Aorta (tissue), 5 donors: Measurements from ENCODE around the gene ZNF423. TPM values are rescaled to one million over a fixed set of nuclear protein-coding genes. Genes with fewer than 3 reads are reported as not detected.

ENCODE experiments used
- ATAC-seq: fragments of 200-7000 bp; cut with Tn5 transposase; one replicate; pipeline ENCODE4 v1.9.1; 2022; ENCODE audit warnings: moderate library complexity; ENCODE audit not compliant: low FRiP score
- DNase-seq, 2 donors: peaks; one replicate each; pipeline ENCODE4 v3.0.0-alpha.2; 2020
- H3K27ac ChIP-seq, 2 donors: one replicate each; pipeline ENCODE4 v1.5.1; 2013; ENCODE audit warnings: low read length in 2 of 2, mild to moderate bottlenecking in 2 of 2, moderate library complexity in 2 of 2, control low read depth in 1 of 2, inconsistent platforms in 1 of 2, low read depth in 1 of 2
- H3K27me3 ChIP-seq, 2 donors: one replicate each; pipeline ENCODE4 v1.6.1; 2013; ENCODE audit warnings: control low read depth in 1 of 2, low read length in 1 of 2, mild to moderate bottlenecking in 1 of 2, moderate library complexity in 1 of 2; ENCODE audit not compliant: insufficient read depth in 2 of 2, control insufficient read depth in 1 of 2
- H3K36me3 ChIP-seq, 2 donors: one replicate each; pipeline ENCODE4 v1.6.1; 2013; ENCODE audit warnings: control low read depth in 1 of 2, low read length in 1 of 2, mild to moderate bottlenecking in 1 of 2; ENCODE audit not compliant: insufficient read depth in 2 of 2, control insufficient read depth in 1 of 2
- H3K4me1 ChIP-seq, 2 donors: one replicate each; pipeline ENCODE4 v1.6.1; 2013; ENCODE audit warnings: low read length in 2 of 2, control low read depth in 1 of 2, mild to moderate bottlenecking in 1 of 2, moderate library complexity in 1 of 2; ENCODE audit not compliant: insufficient read depth in 2 of 2, control insufficient read depth in 1 of 2
- H3K4me3 ChIP-seq, 2 donors: one replicate each; pipeline ENCODE4 v1.5.1; 2013; ENCODE audit warnings: low read length in 2 of 2, control low read depth in 1 of 2, mild to moderate bottlenecking in 1 of 2
- H3K9me3 ChIP-seq: one replicate; pipeline ENCODE4 v1.6.1; 2013; ENCODE audit warnings: mild to moderate bottlenecking, low read length; ENCODE audit not compliant: control insufficient read depth
- WGBS, 2 donors: extraction: QIAGEN DNeasy Blood & Tissue Kit; methylation state at CpG; one replicate each; pipeline ENCODE4 v1.1.7; 2013; 5-methylcytosine and 5-hydroxymethylcytosine counted together
- intact Hi-C, 2 donors: fragments of 100-400 bp; cut with DNase I; formaldehyde crosslinking; loops; one replicate each; pipeline versions ENCODE4 v1.14.2 to v1.15.0; 2022
- polyA plus RNA-seq, 2 donors: library from polyadenylated mRNA; stranded (reverse); fragments of 200-250 nt; gene quantifications; one replicate each; pipeline ENCODE4 v1.2.3, GENCODE V29; 2013
- total RNA-seq, 2 donors: library from RNA; stranded (reverse); fragmentation: NEBNext Ultra II Directional; extraction: Animal tissue kit (Norgen Biotek cat#: 25700); gene quantifications; one replicate each; pipeline ENCODE4 v1.2.1, GENCODE V29; 2021
- donor health status: healthy with polysubstance abuse.
- donor health status: Bipolar disorder and iron deficiency.
- donor health status: DM: no; HTN: no; CAD: no.
- donor health status: DM: no; HTN: no; CAD: no.
- donor health status: DM: yes; HTN: yes; CAD: no.

Gene ZNF423
- total and polyA plus RNA-seq, 4 donors, result 3.1 to 43.1 (median 10.0) TPM

GRCh38 chr16:49799172-49799571 is 56.7 kb downstream of the ZNF423 start:
- no peak overlapping the region for H3K27ac ChIP-seq
- no peak for ATAC-seq
- H3K27me3 ChIP-seq, result no peaks in the 10 kb centered on the region
- no peaks in the 10 kb centered on the region for H3K4me1 ChIP-seq
- intact Hi-C loops, result no loop called here
- WGBS, 2 donors, result 64 to 74% methylated on average over 4 of the region's 4 CpGs
- H3K9me3 ChIP-seq, result no peaks in the 10 kb centered on the region
- no peak for DNase-seq
- H3K4me3 ChIP-seq, result no peak overlapping the region
- H3K36me3 ChIP-seq, result no peaks in the 10 kb centered on the region

- H3K9me3 ChIP-seq, result no peaks in the 10 kb centered on the region
- no peak for DNase-seq
- no peak overlapping the region for H3K27ac ChIP-seq
- H3K4me1 ChIP-seq, result no peaks in the 10 kb centered on the region
- H3K27me3 ChIP-seq, result no peaks in the 10 kb centered on the region
- H3K4me3 ChIP-seq, result no peak overlapping the region
- intact Hi-C loops, result no loop called here
- no peak for ATAC-seq
- no peaks in the 10 kb centered on the region for H3K36me3 ChIP-seq
- WGBS, 2 donors, result 97% methylated on average over 8 of the region's 8 CpGs
Observed at GRCh38 chr16:49795513-49795912, 60.4 kb downstream of the ZNF423 start.

- H3K4me1 ChIP-seq, result peaks cover 0 to 3% of the 10 kb centered on the region in 2 donors
- H3K27me3 ChIP-seq, result no peaks in the 10 kb centered on the region
- no peak overlapping the region for H3K27ac ChIP-seq
- ATAC-seq (no peak), DNase-seq (no peak)
- H3K9me3 ChIP-seq, result no peaks in the 10 kb centered on the region
- 94 to 96% methylated on average over 10 to 11 of the region's 11 CpGs for WGBS, 2 donors
- intact Hi-C loops, result no loop called here
- H3K4me3 ChIP-seq, result no peak overlapping the region
- no peaks in the 10 kb centered on the region for H3K36me3 ChIP-seq
Observed at GRCh38 chr16:49793244-49793643, 62.7 kb downstream of the ZNF423 start.

GRCh38 chr16:49789616-49790015 is 66.3 kb downstream of the ZNF423 start:
- no peak for DNase-seq
- WGBS, 2 donors, result 94 to 100% methylated on average over 4 of the region's 4 CpGs
- Histone ChIP-seq H3K4me3 (no peak overlapping the region), H3K9me3 (no peaks in the 10 kb centered on the region), H3K4me1 (peaks cover 0 to 3% of the 10 kb centered on the region in 2 donors), H3K27me3 (no peaks in the 10 kb centered on the region), H3K27ac (peak overlapping the region; percentile 72 to 93), H3K36me3 (no peaks in the 10 kb centered on the region)
- intact Hi-C loops, result loop anchor here (2.0 to 5.0 kb wide), 2 partner anchors 43 to 65 kb away; no protein-coding TSS in a partner anchor
- ATAC-seq, result no peak

GRCh38 chr16:49788986-49789385 is 66.9 kb downstream of the ZNF423 start:
- Histone ChIP-seq H3K4me3 (no peak overlapping the region), H3K27ac (peak overlapping the region; percentile 90 to 93), H3K36me3 (no peaks in the 10 kb centered on the region), H3K4me1 (peaks cover 0 to 3% of the 10 kb centered on the region in 2 donors), H3K27me3 (no peaks in the 10 kb centered on the region), H3K9me3 (no peaks in the 10 kb centered on the region)
- intact Hi-C loops, result loop anchor here (2.0 to 5.0 kb wide), 2 partner anchors 43 to 66 kb away; no protein-coding TSS in a partner anchor
- 6 to 9% methylated on average over 7 of the region's 7 CpGs for WGBS, 2 donors
- DNase-seq (no peak), ATAC-seq (peak; percentile 8)

GRCh38 chr16:49788572-49788971 is 67.3 kb downstream of the ZNF423 start:
- peak; percentile 77 for ATAC-seq
- no peak overlapping the region for H3K4me3 ChIP-seq
- H3K27ac ChIP-seq, result peak overlapping the region; percentile 90 to 91
- DNase-seq, result peak in 1 of 2 donors; percentile 70
- WGBS, 2 donors, result 2 to 7% methylated on average over 3 of the region's 3 CpGs
- H3K36me3 ChIP-seq, result no peaks in the 10 kb centered on the region
- peaks cover 0 to 3% of the 10 kb centered on the region in 2 donors for H3K4me1 ChIP-seq
- H3K27me3 ChIP-seq, result no peaks in the 10 kb centered on the region
- intact Hi-C loops, result loop anchor here (2.0 to 5.0 kb wide), 2 partner anchors 44 to 66 kb away; no protein-coding TSS in a partner anchor
- no peaks in the 10 kb centered on the region for H3K9me3 ChIP-seq

- DNase-seq, result no peak
- no peak overlapping the region for H3K27ac ChIP-seq
- no peaks in the 10 kb centered on the region for H3K27me3 ChIP-seq
- peaks cover 0 to 3% of the 10 kb centered on the region in 2 donors for H3K4me1 ChIP-seq
- no peak for ATAC-seq
- no peaks in the 10 kb centered on the region for H3K9me3 ChIP-seq
- H3K36me3 ChIP-seq, result no peaks in the 10 kb centered on the region
- no peak overlapping the region for H3K4me3 ChIP-seq
- 70 to 76% methylated on average over 12 of the region's 12 CpGs for WGBS, 2 donors
- intact Hi-C loops, result loop anchor here (5.0 kb wide), 1 partner anchor 45 kb away; no protein-coding TSS in a partner anchor
Observed at GRCh38 chr16:49786926-49787557, 68.9 kb downstream of the ZNF423 start.

- no peak for ATAC-seq
- WGBS, 2 donors, result 93 to 97% methylated on average over 11 of the region's 11 CpGs
Observed at GRCh38 chr16:49785970-49786369, 69.9 kb downstream of the ZNF423 start.

GRCh38 chr16:49782405-49782804 is 73.5 kb downstream of the ZNF423 start:
- no peak for ATAC-seq
- intact Hi-C loops, result no loop called here
- 96 to 99% methylated on average over 5 of the region's 5 CpGs for WGBS, 2 donors

More at GRCh38 chr16:49785970-49786369, 69.9 kb downstream of the ZNF423 start:
- Histone ChIP-seq H3K27ac (no peak overlapping the region), H3K36me3 (no peaks in the 10 kb centered on the region), H3K4me1 (peaks cover 0 to 3% of the 10 kb centered on the region in 2 donors), H3K4me3 (no peak overlapping the region), H3K9me3 (no peaks in the 10 kb centered on the region), H3K27me3 (no peaks in the 10 kb centered on the region)
- intact Hi-C loops, result loop anchor here (5.0 kb wide), 1 partner anchor 46 kb away; no protein-coding TSS in a partner anchor
- DNase-seq, result no peak

More at GRCh38 chr16:49782405-49782804, 73.5 kb downstream of the ZNF423 start:
- H3K4me3 ChIP-seq, result no peak overlapping the region
- no peaks in the 10 kb centered on the region for H3K9me3 ChIP-seq
- no peak overlapping the region for H3K27ac ChIP-seq
- DNase-seq, result no peak
- H3K36me3 ChIP-seq, result no peaks in the 10 kb centered on the region
- H3K4me1 ChIP-seq, result no peaks in the 10 kb centered on the region
- H3K27me3 ChIP-seq, result no peaks in the 10 kb centered on the region
